GM19463 (cell line): ENCODE data around the gene RPS19BP1.

ENCODE experiments used
- ATAC-seq: cut with Tn5 transposase; IDR thresholded peaks from one replicate; pipeline ENCODE4 v1.9.1; 2021; ENCODE audit warnings: mild to moderate bottlenecking, moderate library complexity; ENCODE audit not compliant: unreplicated experiment

Gene RPS19BP1

DNA sequence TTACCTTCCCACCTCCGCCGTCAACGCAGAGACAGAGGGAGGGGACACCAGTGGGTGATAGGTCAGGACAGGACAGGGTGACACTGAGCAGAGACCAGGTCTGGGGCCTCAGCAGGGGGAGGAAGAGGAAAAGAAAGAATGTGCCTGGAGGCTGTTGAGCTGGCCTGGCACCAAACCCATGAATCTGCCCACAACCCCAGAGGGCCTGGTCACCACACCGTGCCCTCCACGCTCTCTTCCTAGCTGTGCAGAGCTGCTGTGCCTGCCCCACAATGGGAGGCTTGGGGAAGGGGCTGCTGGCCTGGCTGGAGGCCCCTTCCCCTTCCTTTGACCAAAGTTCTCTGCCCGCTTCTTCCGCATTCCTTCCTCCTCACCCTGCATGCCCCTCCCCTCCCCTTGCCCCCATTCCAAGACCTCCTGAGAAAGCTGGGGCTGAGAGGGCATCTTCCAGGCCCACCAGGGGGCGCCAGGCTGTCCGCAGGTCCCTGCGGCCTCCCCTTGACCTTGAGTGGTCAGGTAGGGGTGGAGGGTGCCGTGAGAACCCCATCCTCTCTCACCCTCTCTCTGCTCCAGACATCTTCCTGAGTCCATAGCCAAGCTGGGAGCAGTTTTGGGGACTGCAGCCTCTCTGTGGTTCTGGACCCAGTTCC lies 27.0 kb upstream of the RPS19BP1 start:
- ATAC-seq: no peak

DNA sequence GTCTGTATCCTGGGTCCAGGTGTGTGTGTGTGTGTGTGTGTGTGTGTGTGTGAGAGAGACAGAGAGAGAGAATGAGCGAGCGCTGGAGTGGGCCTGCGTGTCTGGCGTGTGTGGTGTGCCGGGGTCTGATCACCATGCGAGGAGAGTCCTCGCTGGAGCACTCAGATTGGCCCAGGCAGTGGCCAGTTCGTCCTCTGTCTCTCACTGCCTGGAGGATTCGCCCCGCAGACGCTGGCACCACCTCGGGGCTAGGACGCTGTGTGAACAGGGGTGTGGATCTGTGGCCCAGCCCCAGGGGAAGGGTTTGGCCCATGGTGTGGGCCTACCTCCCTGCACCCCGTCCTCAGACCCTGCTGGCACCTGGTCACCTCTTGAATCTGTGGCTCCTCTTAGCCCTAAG lies 26.4 kb upstream of the RPS19BP1 start:
- ATAC-seq: no peak

DNA sequence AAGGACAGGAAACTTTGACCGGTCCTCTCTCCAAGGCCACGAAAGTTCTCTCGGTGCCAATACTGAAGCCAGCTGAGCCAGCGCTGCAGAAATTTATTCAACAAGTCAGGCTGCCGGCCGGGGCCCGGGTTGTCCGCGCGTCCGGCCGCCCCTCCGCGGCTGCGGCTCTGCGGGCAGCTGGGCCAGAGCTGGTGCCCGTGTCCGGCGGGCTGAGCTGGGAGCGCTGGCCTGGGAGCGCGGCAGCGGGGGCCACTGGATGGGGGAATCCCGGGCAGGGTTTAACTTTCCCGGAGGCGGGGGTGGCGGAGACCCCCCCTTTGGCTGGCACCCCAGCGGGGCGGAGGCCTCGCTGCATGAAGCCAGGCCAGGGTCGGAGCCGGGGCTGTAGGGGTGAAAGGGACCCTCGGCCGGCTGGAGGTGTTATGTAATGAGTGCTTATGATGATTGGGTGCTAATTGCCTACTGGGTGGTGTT lies 25.7 kb upstream of the RPS19BP1 start:
- ATAC-seq: no peak

DNA sequence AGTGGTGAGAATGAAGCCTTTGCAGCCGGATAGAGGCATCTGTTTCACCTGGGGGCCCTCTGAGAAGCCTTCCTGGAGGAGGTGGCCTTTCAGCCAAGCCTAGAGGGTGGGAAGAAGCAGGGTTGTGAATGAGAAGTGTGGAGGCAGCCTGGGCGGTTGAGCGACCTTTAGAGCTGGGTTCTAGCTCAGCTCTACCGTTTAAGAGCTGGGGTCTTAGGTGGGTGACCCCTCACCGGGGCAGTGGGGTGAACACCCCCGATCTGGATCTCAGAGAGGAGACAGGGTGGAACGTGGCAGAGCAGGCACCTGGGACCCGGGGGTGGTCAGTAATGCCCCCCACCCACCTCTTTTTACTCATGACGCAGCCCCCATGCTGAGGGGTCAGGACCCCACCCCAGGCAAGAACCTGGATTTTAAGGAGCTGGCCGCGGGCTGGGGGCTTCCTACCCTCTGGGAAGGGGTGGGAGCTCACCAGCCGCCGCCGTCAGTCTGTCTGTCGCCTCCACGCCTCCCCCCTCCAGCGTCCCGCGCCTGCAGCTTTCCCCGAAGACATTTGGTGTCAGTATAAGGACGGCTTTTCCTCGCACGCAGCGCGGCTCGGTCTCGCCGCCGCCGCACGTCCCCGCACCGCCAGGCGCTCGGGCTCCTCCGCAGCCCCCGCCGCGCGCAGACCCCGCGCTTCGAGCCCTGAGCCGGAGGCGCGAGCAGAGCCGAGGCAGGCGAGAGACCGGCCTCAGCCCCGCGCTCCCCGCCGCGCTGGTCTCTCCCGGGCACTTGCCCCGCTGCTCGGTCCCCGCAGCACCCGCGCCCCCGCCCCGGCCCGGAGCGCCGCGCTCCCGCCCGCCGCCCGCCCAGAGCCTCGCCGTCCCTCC lies 24.7 kb upstream of the RPS19BP1 start:
- no peak for ATAC-seq

DNA sequence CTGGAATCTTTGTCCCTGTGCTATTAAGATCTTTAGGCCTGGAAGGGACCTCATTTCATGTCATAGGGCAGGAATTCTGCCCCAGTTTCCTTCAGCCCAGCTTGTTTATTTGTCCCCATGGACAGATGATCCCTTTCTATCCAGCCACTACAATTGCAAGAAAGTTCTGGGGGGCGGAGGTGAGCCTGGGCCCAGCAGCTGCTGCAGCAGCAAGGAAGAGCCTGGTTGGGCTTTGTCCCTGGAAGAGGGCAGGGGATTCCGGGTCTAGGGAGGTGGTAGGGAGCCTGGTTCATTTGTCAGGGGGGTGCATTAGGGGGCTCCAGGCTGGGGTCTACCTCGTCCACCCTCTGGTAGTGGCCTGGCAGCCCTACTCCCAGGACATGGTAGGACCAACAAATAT lies 21.6 kb upstream of the RPS19BP1 start:
- ATAC-seq: no peak

DNA sequence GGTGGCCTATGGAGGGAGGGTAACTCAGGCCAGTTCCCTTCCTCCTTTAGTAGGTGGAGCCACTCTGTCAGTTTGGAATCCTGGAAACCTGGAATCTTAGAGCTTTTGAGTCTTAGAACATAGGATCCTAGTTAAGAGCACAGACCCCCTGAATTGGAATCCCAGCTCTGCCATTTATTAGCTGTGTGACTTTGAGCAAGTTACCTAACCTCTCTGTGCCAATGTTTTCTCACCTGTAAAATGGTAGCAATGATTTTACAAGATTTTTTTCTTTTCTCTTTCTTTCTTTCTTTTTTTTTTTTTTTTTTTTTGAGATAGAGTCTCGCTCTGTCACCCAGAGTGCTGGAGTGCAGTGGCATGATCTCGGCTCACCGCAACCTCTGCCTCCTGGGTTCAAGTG lies 20.9 kb upstream of the RPS19BP1 start:
- no peak for ATAC-seq

DNA sequence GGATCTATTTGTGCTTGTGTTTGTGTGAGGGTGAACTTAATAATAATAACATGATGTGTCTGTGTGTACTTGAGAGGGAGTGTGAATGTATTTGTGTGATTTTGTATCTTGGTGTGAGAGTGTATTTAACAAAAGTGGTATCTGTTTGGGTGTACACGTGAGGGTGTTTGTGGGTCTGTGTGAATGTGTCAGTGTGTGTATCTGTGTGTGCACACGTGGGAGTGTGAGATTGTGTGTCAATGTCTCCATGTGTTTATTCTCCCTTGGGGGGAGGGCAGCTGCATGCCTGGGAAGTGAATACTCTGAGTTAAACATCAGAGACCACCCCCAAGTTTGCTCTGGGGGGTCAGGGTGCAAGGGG lies 15.0 kb upstream of the RPS19BP1 start:
- no peak for ATAC-seq

DNA sequence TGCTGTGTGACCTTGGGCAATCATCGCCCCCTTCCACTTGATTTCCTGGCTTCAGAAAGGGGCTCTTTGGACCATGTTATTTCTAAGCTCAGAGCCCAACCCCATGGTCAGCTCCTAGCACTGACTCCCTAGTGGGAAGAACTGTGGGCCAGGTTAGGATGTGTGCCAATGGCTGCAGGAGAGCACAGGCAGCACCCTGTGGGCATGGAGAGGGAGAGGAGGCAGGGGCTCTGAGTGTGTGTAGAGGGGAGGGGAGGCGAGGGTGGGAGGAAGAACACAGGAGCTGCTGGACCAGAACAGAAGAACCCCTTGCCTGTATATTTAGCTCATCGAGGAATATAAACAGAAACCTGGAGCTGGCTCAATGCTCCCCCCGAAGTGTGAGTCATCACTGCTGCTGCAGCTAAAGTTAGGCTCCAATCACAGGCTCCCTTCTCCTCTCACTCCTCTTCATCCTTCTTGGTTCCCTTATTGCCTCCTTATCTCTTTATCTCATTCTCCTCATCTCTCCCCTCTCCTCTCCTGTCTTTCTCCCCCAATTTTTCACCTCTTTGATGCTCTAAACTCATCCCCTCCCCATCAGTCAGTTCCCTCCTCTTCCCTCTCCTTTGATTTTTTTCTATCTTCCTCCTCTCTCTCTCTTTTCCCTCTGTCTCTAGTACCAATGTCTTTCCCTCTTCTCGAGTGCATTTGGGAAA lies 14.5 kb upstream of the RPS19BP1 start:
- ATAC-seq: no peak

DNA sequence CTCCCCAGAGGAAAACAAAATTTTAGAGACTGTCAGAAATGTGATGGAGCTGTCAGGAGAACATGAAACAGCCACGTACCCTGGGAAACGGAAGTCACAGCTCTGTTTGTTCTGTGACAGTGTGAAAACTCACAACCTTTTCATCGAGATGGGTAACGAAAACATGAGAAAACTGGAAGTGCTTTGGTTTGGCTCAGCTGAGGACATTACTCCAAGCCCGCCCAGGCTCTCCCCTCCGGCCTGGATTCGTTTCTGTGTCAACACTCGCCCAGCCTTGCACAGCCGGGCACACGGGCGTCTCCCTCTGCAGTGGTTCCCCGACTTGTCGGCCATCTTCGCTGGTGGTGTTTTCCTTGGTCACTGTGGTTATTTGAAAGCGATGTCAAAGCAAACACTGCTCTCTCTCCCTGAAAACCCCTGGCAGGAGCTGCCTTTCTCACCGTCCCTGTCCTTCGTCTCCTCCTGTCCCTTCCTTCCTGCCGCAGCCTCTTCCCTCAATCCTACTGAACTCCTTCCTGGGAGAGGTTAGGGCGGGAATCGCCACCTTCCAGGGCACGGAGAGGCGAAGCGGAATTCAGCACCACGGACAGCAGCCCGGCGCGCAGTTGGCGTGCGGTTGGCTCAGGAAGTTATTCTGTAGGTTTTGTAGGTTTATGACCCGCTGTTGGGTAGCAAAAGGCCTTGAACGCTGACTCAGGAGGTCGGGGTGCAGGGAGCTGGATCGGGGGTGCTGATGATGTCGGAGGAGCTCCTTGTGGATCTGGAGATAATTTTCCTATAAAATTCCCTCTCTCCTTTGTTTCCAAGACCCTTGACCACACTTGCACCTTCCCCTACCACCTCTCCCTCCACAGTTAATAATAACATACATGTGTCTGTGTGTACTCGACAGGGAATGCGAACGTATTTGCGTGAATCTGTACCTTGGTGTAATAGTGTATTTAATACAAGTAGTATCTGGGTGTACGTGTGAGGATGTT lies 13.1 kb upstream of the RPS19BP1 start:
- ATAC-seq: no peak

DNA sequence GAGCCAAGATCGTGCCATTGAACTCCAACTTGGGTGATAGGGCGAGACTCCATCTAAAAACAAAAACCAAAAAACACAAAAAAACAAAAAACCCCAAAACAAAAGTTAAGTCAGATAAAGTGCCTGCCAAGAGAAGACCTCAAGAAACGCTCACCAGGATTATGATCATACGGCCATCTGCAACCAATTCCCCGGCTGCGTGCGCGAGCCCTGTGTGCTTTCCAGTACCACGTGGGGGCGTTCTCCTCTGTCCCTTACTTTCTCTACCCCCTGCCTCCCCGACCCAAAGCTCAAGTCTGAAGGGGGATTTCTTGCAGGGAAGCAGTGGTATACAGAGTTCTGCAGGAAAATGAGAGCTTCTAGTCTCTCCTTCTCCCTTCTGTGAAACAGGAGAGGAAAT lies 10.5 kb upstream of the RPS19BP1 start:
- no peak for ATAC-seq

DNA sequence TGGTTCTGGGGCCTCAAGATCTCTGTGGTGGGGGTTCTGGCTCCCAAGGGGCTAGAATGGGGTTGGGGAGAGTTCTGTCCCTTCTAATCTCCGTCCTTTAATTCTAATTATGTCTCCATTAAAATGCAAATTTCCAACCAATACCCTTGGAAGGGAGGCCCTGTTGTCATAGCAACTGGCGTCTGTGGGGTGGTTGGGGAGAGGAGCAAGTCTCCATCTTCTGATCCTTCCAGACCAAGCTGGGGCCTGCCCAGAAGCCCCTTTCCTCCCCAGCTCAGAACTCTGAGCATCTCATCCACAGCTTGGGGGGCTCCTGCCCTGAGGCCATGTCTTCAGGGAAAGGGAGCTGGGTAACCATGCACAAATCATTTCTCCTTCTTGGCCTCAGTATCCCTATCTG lies 5.4 kb upstream of the RPS19BP1 start:
- ATAC-seq: no peak

DNA sequence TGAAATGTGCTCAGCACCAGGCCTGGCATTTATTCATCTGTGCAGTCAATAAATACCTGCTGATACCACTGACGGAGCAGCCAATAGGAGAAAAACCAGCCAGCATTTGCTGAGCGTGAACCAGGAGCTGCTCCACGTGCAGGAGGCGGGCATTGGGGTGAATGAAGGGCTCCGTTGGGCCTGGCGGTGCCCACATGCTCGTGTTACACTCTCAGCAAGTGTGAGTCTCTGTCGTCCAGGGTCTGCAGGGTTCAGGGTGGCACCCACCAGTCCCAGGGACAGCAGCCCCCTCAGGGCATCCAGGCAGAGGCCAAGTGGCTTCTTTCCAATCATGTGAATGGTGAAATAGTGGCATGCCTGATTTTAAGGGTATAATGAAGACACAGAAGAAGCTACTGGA lies 4.2 kb upstream of the RPS19BP1 start:
- no peak for ATAC-seq

DNA sequence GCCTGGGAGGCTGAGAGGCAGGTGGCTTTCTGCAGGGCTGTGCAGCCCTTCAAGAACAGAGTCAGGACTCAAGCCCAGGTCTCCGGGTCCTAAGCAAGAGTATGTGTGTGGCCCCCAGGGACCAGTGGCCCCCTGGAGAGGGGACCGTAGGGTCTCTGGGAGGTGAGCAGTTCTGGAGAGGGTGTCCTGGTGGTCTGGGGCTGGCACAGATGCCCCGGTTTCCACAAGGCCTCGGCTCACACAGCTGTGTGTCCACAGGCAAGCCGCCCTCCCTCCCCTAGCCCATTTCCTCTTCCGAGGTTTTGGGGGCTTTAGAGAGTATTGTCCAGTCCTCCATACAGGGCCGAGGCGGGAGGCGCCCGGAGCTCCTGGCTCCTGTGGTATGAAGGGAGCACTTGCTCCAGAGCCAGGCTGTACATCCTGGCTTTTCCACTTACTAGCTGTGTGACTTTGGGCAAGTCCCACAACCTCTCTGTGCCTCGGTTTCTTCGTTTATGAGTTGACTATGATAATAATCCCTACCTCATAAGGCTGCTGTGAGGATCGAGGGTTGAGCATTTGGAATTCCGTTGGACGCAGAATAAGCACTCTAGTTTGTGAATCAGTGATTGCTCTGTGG lies 3.4 kb upstream of the RPS19BP1 start:
- ATAC-seq: no peak

DNA sequence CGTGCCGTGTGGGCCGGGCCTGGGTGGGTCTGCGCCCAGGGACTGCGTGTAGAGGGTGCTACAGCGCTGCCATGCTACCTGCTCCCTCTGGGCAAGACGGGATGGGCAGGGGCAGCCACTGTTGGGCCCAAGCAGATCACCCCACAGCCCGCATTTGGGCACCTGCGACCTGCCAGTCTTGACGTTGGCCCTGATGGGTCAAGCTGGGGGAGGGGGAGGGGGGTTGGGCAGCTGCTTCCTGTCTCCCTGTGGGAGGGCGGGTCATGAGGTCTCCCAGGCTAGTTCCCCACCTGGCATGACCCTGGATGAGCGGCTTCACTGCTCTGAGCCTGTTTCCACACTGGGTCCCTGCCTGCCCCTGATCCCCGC lies 2.8 kb upstream of the RPS19BP1 start:
- ATAC-seq: no peak

DNA sequence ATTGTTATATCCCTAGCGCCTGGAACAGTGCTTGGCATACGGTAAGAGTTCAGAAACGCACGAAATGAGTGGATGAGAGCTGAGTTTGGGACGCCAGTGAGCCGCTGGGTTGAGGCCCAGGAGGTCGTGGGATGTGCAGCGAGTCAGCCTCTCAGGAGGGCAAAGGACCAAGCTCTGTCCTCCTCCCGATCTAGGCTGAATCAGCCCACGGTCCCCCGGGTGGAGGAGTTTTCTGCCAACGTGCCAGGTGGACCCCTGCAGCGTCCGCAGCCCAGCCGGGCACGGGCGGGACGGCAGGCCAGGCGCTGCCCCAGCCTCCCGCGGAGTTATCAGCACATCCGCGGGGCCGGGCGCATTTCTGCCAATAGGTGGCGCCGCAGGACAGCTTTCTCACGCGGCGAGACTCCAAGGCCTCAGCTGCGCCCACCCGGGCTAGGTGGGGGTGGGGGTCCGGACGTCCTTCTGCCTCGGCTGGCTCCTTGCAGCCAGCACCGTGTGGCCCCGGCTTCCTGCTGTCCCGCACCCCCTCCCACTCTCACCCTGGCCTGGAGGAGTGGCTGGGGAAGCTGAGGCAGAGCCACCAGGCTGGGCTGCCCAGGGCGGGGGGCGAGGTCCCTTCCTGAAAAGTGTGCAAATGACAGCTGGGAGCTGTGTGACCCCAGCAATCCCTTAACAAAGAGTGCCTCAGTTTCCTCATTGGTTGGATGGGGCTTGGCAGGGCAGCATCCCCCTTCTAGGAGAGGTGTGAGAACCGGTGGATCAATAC lies 2.2 kb upstream of the RPS19BP1 start:
- no peak for ATAC-seq

DNA sequence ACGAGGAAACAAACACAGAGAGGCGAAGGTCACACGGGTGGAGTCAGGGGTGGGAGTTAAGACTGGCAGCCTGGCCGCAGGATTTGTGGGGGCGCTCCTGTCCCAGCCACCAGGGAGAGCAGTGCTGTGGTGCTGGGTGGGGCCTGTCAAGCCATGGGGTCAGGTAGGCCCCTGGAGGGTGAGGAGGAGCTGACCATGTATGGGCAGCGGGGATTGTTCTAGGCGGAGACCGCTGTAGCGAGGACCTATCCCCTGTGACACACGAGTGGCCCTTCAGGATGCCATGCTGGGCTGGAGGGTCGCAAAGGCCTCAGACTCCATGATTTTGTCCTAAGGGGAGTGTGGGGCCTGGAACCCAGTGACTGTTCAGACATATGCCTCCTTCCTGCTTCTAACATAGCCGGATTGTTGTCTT lies 1.6 kb upstream of the RPS19BP1 start:
- ATAC-seq: no peak

DNA sequence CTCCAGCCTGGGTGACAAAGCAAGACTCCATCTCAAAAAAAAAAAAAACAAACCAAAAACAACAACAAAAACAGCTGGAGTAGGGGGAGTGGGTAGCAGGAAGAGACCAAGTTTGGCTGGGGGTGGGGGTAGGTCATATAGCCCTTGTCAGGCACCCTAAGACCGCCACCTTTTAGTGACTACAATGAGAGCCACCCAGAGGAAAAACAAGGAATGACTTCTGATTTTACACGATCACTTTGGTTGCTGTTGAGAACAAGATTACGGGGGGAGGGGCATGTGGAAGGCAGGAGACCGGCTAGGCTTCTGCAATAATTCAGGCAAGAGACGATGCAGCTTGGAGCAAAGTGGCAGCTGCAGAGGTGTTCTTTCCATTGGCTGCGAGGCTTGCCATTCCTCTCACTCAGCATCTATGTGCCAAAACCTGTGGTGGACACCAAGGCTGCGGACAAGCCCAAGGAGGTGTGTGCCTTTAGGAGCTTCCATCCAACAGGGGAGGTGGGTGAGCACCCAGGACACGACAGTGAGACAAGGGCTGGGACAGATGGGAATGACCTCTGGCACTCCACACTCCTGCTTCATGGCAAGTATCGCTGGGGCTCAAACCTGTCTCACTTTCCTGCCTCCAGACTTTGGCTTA lies 1.7 kb downstream of the RPS19BP1 start:
- no peak for ATAC-seq

DNA sequence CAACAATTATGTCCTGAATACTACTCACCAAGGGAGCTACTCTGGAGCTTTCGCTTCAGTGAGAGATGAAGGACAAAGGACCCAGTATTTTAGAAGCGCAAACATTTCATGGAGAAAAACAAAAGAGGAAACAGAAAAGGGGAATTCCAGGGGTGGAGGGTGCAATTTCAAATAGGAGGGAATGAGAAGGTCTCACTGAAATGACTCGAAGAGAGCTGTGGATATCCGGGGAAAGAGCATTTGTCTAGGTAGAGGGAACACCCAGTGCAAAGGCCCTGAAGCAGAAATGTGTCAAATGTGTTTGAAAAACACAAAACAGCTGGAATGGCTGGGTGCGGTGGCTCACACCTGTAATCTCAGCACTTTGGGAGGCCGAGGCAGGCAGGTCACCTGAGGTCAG lies 2.4 kb downstream of the RPS19BP1 start:
- ATAC-seq: no peak

DNA sequence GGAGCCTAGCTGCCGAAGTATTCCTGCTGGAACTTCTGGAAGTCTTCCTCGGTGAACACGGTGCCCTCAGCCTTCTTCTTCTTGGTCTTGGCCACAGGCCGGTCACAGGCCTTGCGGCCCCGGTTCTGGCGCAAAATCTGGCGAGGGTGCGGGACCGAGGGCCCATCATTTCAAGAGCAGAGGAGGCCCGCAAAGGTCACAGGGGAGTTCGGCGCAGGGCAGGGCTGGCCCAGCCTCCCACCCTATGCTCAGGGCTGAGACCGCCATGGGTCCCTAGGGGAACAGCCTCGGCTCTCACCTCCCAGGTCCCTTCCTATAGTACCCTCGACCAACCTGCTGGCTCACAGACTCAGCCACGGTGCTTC lies 3.1 kb downstream of the RPS19BP1 start:
- no peak for ATAC-seq
